ENCODE measurements around the gene OSBPL10. TPM values are rescaled to one million over a fixed set of nuclear protein-coding genes. Genes with fewer than 3 reads are reported as not detected.

OSBPL10 gene
- total and polyA plus RNA-seq, 3 donors from 2014 or later, result 113 to 175 (median 160) TPM

DNA sequence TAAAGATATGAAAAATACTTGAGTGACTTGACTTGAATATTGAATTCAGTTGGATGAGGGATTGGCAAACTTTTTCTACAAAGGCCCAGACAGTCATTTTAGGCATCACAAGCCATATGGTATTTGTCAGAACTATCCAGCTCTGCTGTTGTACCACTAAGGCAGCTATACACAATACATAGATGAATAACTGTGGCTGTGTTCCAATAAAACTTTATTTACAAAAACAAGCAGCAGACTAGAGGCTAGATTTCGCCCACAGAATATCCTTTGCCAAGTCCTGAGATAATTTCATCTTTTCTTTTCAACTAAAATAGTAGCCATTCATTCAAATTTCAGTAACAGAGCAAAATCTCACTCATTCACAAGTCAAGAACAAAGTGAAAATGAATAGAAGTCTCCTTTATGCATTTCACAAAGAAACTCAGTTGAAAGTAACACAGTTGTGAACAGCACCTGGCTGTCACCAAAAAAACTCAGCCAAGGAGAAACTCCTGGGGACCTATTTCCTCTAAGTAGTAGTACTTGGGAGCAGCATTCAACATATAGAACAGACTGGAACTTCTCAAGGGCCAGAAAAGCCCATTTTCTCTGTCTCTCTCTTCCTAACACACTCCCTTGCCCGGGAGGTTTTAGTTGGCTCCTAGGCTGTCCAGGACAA, 56.3 kb downstream of the OSBPL10 start:
- no peak for DNase-seq
- no peaks in the 10 kb centered on the region for H3K4me1 ChIP-seq
- intact Hi-C loops (cut with DNase I; ENCODE audit: low total_unique reads), result no loop called here
- no peak for TF ChIP-seq POLR2A (IDR thresholded peaks at IDR 0.05)
- TF ChIP-seq, protein P1, sequence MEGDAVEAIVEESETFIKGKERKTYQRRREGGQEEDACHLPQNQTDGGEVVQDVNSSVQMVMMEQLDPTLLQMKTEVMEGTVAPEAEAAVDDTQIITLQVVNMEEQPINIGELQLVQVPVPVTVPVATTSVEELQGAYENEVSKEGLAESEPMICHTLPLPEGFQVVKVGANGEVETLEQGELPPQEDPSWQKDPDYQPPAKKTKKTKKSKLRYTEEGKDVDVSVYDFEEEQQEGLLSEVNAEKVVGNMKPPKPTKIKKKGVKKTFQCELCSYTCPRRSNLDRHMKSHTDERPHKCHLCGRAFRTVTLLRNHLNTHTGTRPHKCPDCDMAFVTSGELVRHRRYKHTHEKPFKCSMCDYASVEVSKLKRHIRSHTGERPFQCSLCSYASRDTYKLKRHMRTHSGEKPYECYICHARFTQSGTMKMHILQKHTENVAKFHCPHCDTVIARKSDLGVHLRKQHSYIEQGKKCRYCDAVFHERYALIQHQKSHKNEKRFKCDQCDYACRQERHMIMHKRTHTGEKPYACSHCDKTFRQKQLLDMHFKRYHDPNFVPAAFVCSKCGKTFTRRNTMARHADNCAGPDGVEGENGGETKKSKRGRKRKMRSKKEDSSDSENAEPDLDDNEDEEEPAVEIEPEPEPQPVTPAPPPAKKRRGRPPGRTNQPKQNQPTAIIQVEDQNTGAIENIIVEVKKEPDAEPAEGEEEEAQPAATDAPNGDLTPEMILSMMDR (IDR thresholded peaks at IDR 0.05), result no peak
- no peaks in the 10 kb centered on the region for H3K27me3 ChIP-seq
- WGBS, 2 donors, result 75 to 87% methylated on average over 2 of the region's 2 CpGs
- H3K9me3 ChIP-seq, result no peaks in the 10 kb centered on the region
- no peak overlapping the region for H3K27ac ChIP-seq
- no peaks in the 10 kb centered on the region for H3K36me3 ChIP-seq (ENCODE audit: low read depth, missing control alignments)
- H3K4me3 ChIP-seq, result no peak overlapping the region

DNA sequence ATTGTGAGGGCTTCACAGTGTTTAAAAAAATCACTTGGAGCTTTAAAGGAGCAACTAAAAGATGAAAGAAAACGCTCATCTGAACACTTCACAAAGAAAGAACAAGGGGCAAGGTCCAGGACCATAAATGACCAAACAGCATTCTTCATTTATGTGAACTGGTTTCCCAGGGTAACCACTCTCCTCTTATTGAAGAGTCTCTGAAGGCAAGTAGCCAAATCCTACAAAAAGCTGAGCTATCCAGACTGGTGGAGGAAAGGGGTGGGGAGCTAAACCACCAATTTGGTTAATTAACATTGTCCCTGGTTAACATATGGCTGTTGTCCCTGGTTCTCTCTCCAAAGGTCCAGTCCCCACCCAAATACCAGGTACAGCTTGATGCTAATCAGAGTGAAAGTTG, 58.1 kb downstream of the OSBPL10 start:
- Histone ChIP-seq H3K9me3 (no peaks in the 10 kb centered on the region), H3K36me3 (ENCODE audit: low read depth, missing control alignments) (no peaks in the 10 kb centered on the region), H3K27ac (no peak overlapping the region), H3K4me1 (peaks cover under 1% of the 10 kb centered on the region), H3K27me3 (no peaks in the 10 kb centered on the region), H3K4me3 (no peak overlapping the region)
- intact Hi-C loops (cut with DNase I; ENCODE audit: low total_unique reads), result no loop called here
- DNase-seq, result no peak
- no peak for TF ChIP-seq POLR2A (IDR thresholded peaks at IDR 0.05)
- TF ChIP-seq, protein P1 (IDR thresholded peaks at IDR 0.05), result no peak
- 17 to 27% methylated on average over 1 of the region's 1 CpG for WGBS, 2 donors

GRCh38 chr3:31921837-31922236, 59.2 kb downstream of the OSBPL10 start:
- H3K4me1 ChIP-seq, result peaks cover 7% of the 10 kb centered on the region
- H3K9me3 ChIP-seq, result no peaks in the 10 kb centered on the region
- no peak overlapping the region for H3K4me3 ChIP-seq
- intact Hi-C loops (cut with DNase I; ENCODE audit: low total_unique reads), result no loop called here
- H3K36me3 ChIP-seq (ENCODE audit: low read depth, missing control alignments), result no peaks in the 10 kb centered on the region
- TF ChIP-seq POLR2A (IDR thresholded peaks at IDR 0.05), result no peak
- TF ChIP-seq, protein P1 (IDR thresholded peaks at IDR 0.05), result no peak
- DNase-seq, result no peak
- H3K27ac ChIP-seq, result no peak overlapping the region
- WGBS, 2 donors, result 92 to 95% methylated on average over 4 of the region's 4 CpGs
- no peaks in the 10 kb centered on the region for H3K27me3 ChIP-seq

DNA sequence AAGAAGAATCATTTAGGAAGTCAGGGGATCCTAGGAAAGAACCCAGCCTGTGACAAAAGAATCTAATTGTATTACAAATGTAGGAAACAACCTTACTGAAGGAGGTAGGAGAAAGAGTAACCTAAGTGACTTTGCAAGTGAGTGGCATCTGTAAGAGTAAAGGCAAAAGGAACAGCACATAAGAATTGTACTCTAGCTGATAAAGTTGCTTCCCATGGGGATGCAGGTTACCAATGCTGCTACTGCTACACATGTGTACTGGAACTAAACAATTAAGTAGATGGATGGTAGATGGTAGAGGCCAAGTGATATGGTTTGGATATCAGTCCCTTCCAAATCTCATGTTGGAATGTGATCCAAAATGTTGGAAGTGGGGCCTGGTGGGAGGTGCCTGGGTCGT, 60.8 kb downstream of the OSBPL10 start:
- peaks cover 7% of the 10 kb centered on the region for H3K4me1 ChIP-seq
- TF ChIP-seq POLR2A (IDR thresholded peaks at IDR 0.05), result no peak
- TF ChIP-seq, protein P1 (IDR thresholded peaks at IDR 0.05), result no peak
- intact Hi-C loops (cut with DNase I; ENCODE audit: low total_unique reads), result no loop called here

DNA sequence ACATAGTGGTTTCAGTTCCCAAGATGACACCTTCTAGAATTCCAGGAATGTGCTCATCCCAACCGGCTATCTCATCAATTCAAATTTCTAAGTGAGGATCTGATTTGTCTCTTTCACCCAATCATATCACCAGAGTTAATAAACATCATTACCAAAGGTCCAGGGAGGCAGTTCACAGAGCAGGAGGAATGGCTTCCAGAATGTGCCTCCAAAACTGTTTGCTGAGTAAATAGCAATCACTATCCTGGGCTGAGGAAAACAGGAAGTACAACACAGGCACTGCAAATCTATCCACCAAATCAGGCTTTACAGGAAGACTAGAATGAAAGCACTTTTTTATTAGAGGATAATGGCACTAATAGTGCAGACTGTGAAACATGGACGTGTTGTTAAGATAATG, 61.5 kb downstream of the OSBPL10 start:
- Histone ChIP-seq H3K36me3 (ENCODE audit: low read depth, missing control alignments) (no peaks in the 10 kb centered on the region), H3K4me1 (peaks cover 7% of the 10 kb centered on the region), H3K27me3 (no peaks in the 10 kb centered on the region), H3K4me3 (no peak overlapping the region), H3K27ac (no peak overlapping the region), H3K9me3 (no peaks in the 10 kb centered on the region)
- TF ChIP-seq, protein P1 (IDR thresholded peaks at IDR 0.05), result no peak
- no peak for TF ChIP-seq POLR2A (IDR thresholded peaks at IDR 0.05)
- no peak for DNase-seq
- intact Hi-C loops (cut with DNase I; ENCODE audit: low total_unique reads), result no loop called here
- WGBS, 2 donors, result 73 to 81% methylated on average over 2 of the region's 2 CpGs

More for the DNA sequence above, 60.8 kb downstream of the OSBPL10 start:
- Histone ChIP-seq H3K4me3 (no peak overlapping the region), H3K27ac (no peak overlapping the region), H3K36me3 (ENCODE audit: low read depth, missing control alignments) (no peaks in the 10 kb centered on the region), H3K9me3 (no peaks in the 10 kb centered on the region), H3K27me3 (no peaks in the 10 kb centered on the region)
- DNase-seq, result no peak
- WGBS, 2 donors, result 79 to 93% methylated on average over 1 of the region's 1 CpG
